Astrocyte (in vitro differentiated cells and primary cell): ENCODE measurements around the gene HPN.

Experiments
- CTCF ChIP-seq: IDR thresholded peaks from 2 replicates; pipeline ENCODE4 v1.5.1; 2011; ENCODE audit warnings: low read depth, mild to moderate bottlenecking, inconsistent platforms, low read length, moderate library complexity; ENCODE audit not compliant: insufficient read depth
- EZH2 ChIP-seq: IDR thresholded peaks from 2 replicates; pipeline ENCODE4 v1.6.1; 2012; ENCODE audit warnings: mild to moderate bottlenecking, low read length, inconsistent platforms; ENCODE audit not compliant: insufficient read depth

GRCh38 chr19:35011091-35011689 lies 30.3 kb upstream of the HPN start:
- TF ChIP-seq EZH2 (no peak), CTCF (no peak)
